CD4-positive, alpha-beta T cell treated with Interleukin-17A for 1 hour (primary cell): ENCODE measurements around the gene PTBP1.
"Not testable (repeated sequence)": the region's sequence is repeated elsewhere in the genome, so short reads cannot be mapped to it uniquely, and the experiment has no call there.

ENCODE experiments used
- DNase-seq: peaks from one replicate; pipeline ENCODE4 v3.0.0-alpha.2; 2020

Gene PTBP1

GRCh38 chr19:811506-812048, 14.3 kb downstream of the PTBP1 start:
- no peak for DNase-seq

- no peak for DNase-seq
Observed at GRCh38 chr19:812049-812746, 14.9 kb downstream of the PTBP1 start.

GRCh38 chr19:812747-813218, 15.5 kb downstream of the PTBP1 start:
- DNase-seq, result no peak

- DNase-seq, result no peak
Observed at GRCh38 chr19:813219-814151, 16.2 kb downstream of the PTBP1 start.

GRCh38 chr19:814152-815078, 17.2 kb downstream of the PTBP1 start:
- DNase-seq, result no peak

GRCh38 chr19:815079-815774, 18.0 kb downstream of the PTBP1 start:
- no peak for DNase-seq

- DNase-seq, result no peak
Observed at GRCh38 chr19:815775-816499, 18.7 kb downstream of the PTBP1 start.

- DNase-seq, result no peak
Observed at GRCh38 chr19:816500-816857, 19.2 kb downstream of the PTBP1 start.

GRCh38 chr19:820212-820611, 23.0 kb downstream of the PTBP1 start:
- not testable (repeated sequence) for DNase-seq

GRCh38 chr19:821231-821824, 24.1 kb downstream of the PTBP1 start:
- no peak for DNase-seq

- DNase-seq, result no peak
Observed at GRCh38 chr19:821825-822503, 24.7 kb downstream of the PTBP1 start, which contains the start of gene PLPPR3. Gene PLPPR3, minus strand, starts transcription at chr19:821955. Its CDS starts 396 bp downstream, at chr19:821559.

- no peak for DNase-seq
Observed at GRCh38 chr19:823565-824121, 26.4 kb downstream of the PTBP1 start.

GRCh38 chr19:824885-825284, 27.6 kb downstream of the PTBP1 start:
- no peak for DNase-seq

GRCh38 chr19:825897-826644, 28.8 kb downstream of the PTBP1 start:
- DNase-seq, result no peak

GRCh38 chr19:827314-827709, 30.1 kb downstream of the PTBP1 start:
- DNase-seq, result no peak

- no peak for DNase-seq
Observed at GRCh38 chr19:827710-828321, 30.6 kb downstream of the PTBP1 start, which contains the start of gene AZU1. Gene AZU1, plus strand, starts transcription at chr19:827837. Its CDS starts 10 bp downstream, at chr19:827847.

GRCh38 chr19:829129-829758, 32.0 kb downstream of the PTBP1 start:
- DNase-seq, result no peak
